NCI-H460 (cell line): ENCODE measurements around the gene RNF222. TPM values are rescaled to one million over a fixed set of nuclear protein-coding genes. Genes with fewer than 3 reads are reported as not detected.
A peak's percentile ranks its signal among the peaks of the same experiment; 100 is the strongest.

Experiments
- DNase-seq: peaks from one replicate; pipeline ENCODE4 v3.0.0-alpha.2; 2016; ENCODE audit warnings: low read depth; ENCODE audit errors: extremely low read depth
- polyA plus RNA-seq: library from polyadenylated mRNA; depleted of rRNA; stranded (reverse); fragments of >200 nt; gene quantifications from 2 replicates; pipeline ENCODE4 v1.2.3, GENCODE V29; 2014; cell fraction: nucleus; rRNA removed
- total RNA-seq: library from RNA; depleted of rRNA; stranded (reverse); fragments of >200 nt; shearing (Covaris generic); gene quantifications from 2 replicates; pipeline ENCODE4 v1.2.3, GENCODE V29; 2014; rRNA removed

RNF222 gene
- not detected in 2 replicates for total RNA-seq
- polyA plus RNA-seq, result not detected in 2 replicates

- no peak for DNase-seq
Measured at GRCh38 chr17:8397636-8398035, at the start of gene RNF222. Gene RNF222 (minus strand): TSS chr17:8397827. CDS start chr17:8393461, 4,366 bp downstream.

GRCh38 chr17:8445536-8445935 lies 47.9 kb upstream of the RNF222 start:
- no peak for DNase-seq

DNA sequence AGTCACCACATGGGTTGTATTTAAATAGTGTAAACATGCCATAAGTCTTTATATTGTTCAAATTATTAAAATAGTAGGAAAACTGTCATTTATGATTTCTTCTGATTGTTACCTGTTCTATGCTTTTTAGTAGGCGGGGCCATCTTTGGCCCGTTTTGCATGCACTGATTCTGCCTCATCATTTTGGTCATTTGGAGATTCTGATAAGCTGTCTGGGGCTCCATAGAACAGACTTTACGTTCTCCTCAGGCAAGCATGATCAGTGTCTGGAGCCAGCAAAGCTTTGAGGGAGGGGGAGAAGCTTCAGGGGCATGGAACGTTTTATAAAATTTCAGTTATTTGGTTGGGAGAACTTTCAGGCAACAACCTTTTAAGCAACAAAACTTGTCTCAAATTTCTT lies 46.9 kb upstream of the RNF222 start:
- no peak for DNase-seq

- DNase-seq, result no peak
Measured at GRCh38 chr17:8443756-8444155, 46.1 kb upstream of the RNF222 start.

GRCh38 chr17:8442310-8442709 lies 44.7 kb upstream of the RNF222 start:
- DNase-seq, result no peak

DNA sequence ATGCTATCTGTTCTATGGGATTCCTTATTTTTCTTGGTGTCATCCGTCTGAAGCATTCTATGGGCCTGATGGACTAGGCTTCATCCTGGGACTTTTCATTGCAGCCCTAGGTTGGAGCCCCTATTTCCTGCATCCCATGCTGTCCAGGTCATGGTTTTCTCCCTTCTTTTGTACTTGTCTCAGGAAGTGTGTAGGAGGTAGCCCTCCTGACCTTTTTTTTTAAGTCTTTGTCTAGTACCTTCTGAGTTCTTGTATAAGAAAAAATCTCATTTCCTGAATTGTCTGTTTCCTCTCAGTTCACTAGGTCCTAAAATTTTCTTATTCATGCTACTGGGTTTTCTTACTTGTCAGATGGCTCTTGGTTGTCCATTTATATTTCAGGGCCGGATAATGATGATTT lies 44.1 kb upstream of the RNF222 start:
- no peak for DNase-seq

GRCh38 chr17:8439681-8440080 lies 42.1 kb upstream of the RNF222 start:
- no peak for DNase-seq

DNA sequence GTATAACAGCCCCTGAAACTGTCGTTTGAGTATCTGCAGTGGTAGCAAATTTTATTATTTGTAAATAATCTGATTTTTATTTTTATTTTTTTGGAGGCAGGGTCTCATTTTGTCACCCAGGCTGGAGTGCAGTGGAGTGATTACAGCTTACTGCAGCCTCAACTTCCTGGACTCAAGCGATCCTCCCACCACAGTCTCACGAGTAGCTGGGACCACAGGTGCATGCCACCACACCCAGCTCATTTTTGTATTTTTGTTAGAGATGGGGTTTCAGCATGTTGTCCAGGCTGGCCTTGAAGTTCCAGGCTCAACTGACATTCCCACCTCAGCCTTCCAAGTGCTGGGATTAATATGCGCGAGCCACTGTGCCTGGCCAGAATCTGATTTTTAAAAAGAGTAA lies 40.8 kb upstream of the RNF222 start:
- DNase-seq, result no peak

GRCh38 chr17:8436844-8437171 lies 39.2 kb upstream of the RNF222 start:
- DNase-seq, result no peak

- peak; percentile 19 for DNase-seq
Measured at GRCh38 chr17:8436169-8436843, 38.7 kb upstream of the RNF222 start.

GRCh38 chr17:8435245-8436168 lies 37.9 kb upstream of the RNF222 start, which contains the start of gene NDEL1:
Gene NDEL1 (plus strand): TSS chr17:8435884. CDS start chr17:8444272, 8,388 bp downstream.
- peak; percentile 98 for DNase-seq

DNA sequence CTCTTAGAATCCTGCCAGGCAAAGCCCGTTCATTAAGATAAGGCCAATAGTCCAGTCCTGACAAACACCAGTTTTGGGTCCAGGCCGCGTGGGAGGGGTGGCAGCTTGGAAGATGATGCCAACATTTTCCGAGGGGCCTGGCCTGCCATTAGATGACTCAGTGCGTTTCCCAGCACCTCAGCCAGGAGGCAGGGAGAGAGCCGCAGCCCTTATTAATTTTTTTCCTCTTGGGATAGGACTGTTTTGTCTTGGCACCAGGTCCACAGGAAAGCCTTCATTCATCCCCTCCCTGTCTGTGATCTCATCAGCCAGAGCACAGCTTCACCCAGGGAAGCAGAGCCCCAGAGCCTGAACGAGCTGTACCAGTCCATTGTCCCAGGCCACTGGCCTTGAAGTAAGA lies 33.3 kb upstream of the RNF222 start:
- no peak for DNase-seq

GRCh38 chr17:8426802-8427201 lies 29.2 kb upstream of the RNF222 start:
- no peak for DNase-seq

DNA sequence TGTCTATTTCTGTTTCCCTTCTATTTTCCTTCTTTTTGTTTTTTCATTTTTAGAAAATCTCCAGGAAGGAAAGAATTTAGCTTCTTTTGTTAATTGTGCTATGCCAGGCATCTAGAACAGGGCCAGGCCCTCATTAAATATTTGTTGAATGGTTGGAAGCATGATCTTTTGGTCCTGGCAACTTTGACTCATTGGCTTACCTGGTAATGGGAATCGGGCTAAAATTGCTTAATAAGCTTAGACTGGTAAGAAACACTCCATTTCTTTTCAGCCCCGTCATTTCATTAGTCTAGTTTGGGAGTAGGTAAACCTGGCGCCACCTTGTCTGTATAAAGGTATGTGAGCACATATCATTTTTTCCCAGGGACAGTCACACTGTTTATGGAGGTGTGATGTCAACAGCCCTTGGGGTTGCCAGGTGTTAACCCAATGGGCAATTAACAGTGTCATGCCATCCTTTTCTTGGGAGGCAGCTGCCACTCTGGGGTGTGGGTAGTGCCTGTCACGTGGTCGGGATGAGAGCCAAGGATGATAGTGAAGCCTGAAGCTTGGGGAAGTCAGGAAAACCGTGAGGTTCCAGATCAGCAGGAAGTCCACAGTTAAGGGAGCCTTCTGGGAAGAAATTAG lies 28.6 kb upstream of the RNF222 start:
- no peak for DNase-seq

DNA sequence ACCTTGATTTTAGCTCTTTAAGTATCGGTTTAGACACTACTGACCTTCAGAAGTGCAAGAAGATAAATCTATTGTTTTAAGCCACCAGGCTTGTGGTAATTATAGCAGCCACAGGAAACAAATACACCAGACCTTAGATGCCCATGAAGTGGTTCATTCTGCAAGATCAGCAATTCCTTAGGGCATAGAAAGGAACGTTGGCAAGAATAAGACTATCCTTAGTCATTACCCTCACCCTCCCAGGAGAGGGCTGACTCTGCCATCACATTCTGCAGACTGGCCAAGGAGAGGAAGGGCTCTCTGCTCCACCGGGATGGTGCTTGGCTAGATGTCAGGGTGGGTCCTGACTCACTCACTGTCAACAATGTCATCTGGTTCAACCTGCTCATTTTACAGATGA lies 23.9 kb upstream of the RNF222 start:
- DNase-seq, result no peak

GRCh38 chr17:8420041-8420934 lies 22.7 kb upstream of the RNF222 start:
- no peak for DNase-seq

DNA sequence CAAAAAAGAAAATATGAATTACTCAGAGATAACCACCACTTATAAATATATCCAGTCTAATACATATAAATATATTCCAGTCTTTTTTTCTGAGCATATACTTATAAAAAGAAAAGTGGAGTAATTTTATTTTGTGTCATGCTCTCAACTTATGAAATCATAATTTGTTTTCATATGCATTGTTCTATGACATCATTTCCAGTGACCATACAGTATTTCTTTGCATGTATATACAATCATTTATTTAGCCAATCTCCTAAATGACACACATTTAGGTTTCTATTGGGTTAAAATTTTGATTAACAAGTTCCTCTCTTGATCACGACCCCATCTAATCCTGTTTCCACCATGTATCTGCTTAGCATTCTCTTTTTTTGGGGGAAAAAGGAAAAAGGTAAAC lies 21.7 kb upstream of the RNF222 start:
- no peak for DNase-seq

- DNase-seq, result no peak
Measured at GRCh38 chr17:8418471-8418870, 20.8 kb upstream of the RNF222 start.

GRCh38 chr17:8417806-8418205 lies 20.2 kb upstream of the RNF222 start:
- no peak for DNase-seq

- DNase-seq, result no peak
Measured at GRCh38 chr17:8413938-8414337, 16.3 kb upstream of the RNF222 start.
